MM.1S (cell line): ENCODE measurements around the gene COQ7.

ENCODE experiments used
- DNase-seq: peaks from one replicate; pipeline ENCODE4 v3.0.0-alpha.2; 2015
- H2AFZ ChIP-seq: fragments of 300-600 bp; sonication (generic); 2 replicates; pipeline ENCODE4 v1.6.0; 2016; ENCODE audit warnings: antibody characterized with exemption, low read length
- H3F3A ChIP-seq: fragments of 300-600 bp; sonication (generic); 2 replicates; pipeline ENCODE4 v1.6.1; 2016; ENCODE audit warnings: mild to moderate bottlenecking, antibody characterized with exemption, low read length, moderate library complexity, mixed read lengths; ENCODE audit not compliant: insufficient read depth
- H3K27ac ChIP-seq: fragments of 300-600 bp; sonication (generic); 2 replicates; pipeline ENCODE4 v1.5.1; 2016; ENCODE audit warnings: mild to moderate bottlenecking, low read length
- H3K27me3 ChIP-seq: fragments of 300-600 bp; sonication (generic); replicated peaks from 2 replicates; pipeline ENCODE4 v1.6.0; 2016; ENCODE audit warnings: low read length; ENCODE audit not compliant: insufficient read depth
- H3K36me3 ChIP-seq: fragments of 300-600 bp; sonication (generic); replicated peaks from 2 replicates; pipeline ENCODE4 v1.6.1; 2016; ENCODE audit warnings: mild to moderate bottlenecking, low read length, mixed read lengths; ENCODE audit not compliant: insufficient read depth
- H3K4me1 ChIP-seq: fragments of 300-600 bp; sonication (generic); 2 replicates; pipeline ENCODE4 v1.6.1; 2016; ENCODE audit warnings: low read length, mixed read lengths
- H3K4me2 ChIP-seq: fragments of 300-600 bp; sonication (generic); 2 replicates; pipeline ENCODE4 v1.6.0; 2016; ENCODE audit warnings: low read depth, low read length
- H3K4me3 ChIP-seq: fragments of 300-600 bp; sonication (generic); 2 replicates; pipeline ENCODE4 v1.5.1; 2016; ENCODE audit warnings: low read length, mixed read lengths
- H3K79me2 ChIP-seq: fragments of 300-600 bp; sonication (generic); 2 replicates; pipeline ENCODE4 v1.6.1; 2016; ENCODE audit warnings: mixed run types, low read length, mixed read lengths
- H3K9ac ChIP-seq: fragments of 300-600 bp; sonication (generic); 2 replicates; pipeline ENCODE4 v1.6.1; 2016; ENCODE audit warnings: low read length, mixed read lengths
- H3K9me2 ChIP-seq: fragments of 300-600 bp; sonication (generic); replicated peaks from 2 replicates; pipeline ENCODE4 v1.6.1; 2016; ENCODE audit warnings: mild to moderate bottlenecking, low read length, mixed read lengths; ENCODE audit not compliant: insufficient read depth
- H3K9me3 ChIP-seq: fragments of 300-600 bp; sonication (generic); replicated peaks from 2 replicates; pipeline ENCODE4 v1.6.1; 2016; ENCODE audit warnings: mild to moderate bottlenecking, low read length, mixed read lengths; ENCODE audit not compliant: insufficient read depth
- H4K20me1 ChIP-seq: fragments of 300-600 bp; sonication (generic); 2 replicates; pipeline ENCODE4 v1.6.1; 2016; ENCODE audit warnings: mild to moderate bottlenecking, low read length, moderate library complexity, mixed read lengths; ENCODE audit not compliant: insufficient read depth
- EZH2 ChIP-seq: fragments of 300-600 bp; sonication (generic); optimal IDR thresholded peaks from 2 replicates; pipeline ENCODE3; 2017; ENCODE audit warnings: low read depth, mild to moderate bottlenecking, antibody characterized with exemption, low read length, mixed read lengths
- EZH2phosphoT487 ChIP-seq: fragments of 300-600 bp; sonication (generic); IDR thresholded peaks from 2 replicates; pipeline ENCODE4 v1.6.1; 2018; ENCODE audit warnings: antibody characterized with exemption, low read length
- TF ChIP-seq, protein P1 (sequence below): fragments of 300-600 bp; sonication (generic); IDR thresholded peaks from 2 replicates; pipeline ENCODE4 v1.5.1; 2016; ENCODE audit warnings: antibody characterized with exemption, low read length, mixed read lengths

The COQ7 gene

GRCh38 chr16:19114359-19115147 is 47.1 kb downstream of the COQ7 start:
- no peak overlapping the region for H3K9ac ChIP-seq
- no peaks in the 10 kb centered on the region for H4K20me1 ChIP-seq
- no peaks in the 10 kb centered on the region for H3K4me1 ChIP-seq
- no peaks in the 10 kb centered on the region for H3K36me3 ChIP-seq
- no peaks in the 10 kb centered on the region for H3K9me3 ChIP-seq
- no peaks in the 10 kb centered on the region for H3K79me2 ChIP-seq
- no peaks in the 10 kb centered on the region for H3K27me3 ChIP-seq
- H3F3A ChIP-seq: no peaks in the 10 kb centered on the region
- no peak overlapping the region for H3K4me3 ChIP-seq
- no peak overlapping the region for H2AFZ ChIP-seq
- TF ChIP-seq, protein P1, sequence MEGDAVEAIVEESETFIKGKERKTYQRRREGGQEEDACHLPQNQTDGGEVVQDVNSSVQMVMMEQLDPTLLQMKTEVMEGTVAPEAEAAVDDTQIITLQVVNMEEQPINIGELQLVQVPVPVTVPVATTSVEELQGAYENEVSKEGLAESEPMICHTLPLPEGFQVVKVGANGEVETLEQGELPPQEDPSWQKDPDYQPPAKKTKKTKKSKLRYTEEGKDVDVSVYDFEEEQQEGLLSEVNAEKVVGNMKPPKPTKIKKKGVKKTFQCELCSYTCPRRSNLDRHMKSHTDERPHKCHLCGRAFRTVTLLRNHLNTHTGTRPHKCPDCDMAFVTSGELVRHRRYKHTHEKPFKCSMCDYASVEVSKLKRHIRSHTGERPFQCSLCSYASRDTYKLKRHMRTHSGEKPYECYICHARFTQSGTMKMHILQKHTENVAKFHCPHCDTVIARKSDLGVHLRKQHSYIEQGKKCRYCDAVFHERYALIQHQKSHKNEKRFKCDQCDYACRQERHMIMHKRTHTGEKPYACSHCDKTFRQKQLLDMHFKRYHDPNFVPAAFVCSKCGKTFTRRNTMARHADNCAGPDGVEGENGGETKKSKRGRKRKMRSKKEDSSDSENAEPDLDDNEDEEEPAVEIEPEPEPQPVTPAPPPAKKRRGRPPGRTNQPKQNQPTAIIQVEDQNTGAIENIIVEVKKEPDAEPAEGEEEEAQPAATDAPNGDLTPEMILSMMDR: no peak
- TF ChIP-seq EZH2phosphoT487 (no peak), EZH2 (no peak)
- H3K27ac ChIP-seq: no peak overlapping the region
- DNase-seq: no peak
- H3K9me2 ChIP-seq: no peaks in the 10 kb centered on the region
- H3K4me2 ChIP-seq: no peak overlapping the region

DNA sequence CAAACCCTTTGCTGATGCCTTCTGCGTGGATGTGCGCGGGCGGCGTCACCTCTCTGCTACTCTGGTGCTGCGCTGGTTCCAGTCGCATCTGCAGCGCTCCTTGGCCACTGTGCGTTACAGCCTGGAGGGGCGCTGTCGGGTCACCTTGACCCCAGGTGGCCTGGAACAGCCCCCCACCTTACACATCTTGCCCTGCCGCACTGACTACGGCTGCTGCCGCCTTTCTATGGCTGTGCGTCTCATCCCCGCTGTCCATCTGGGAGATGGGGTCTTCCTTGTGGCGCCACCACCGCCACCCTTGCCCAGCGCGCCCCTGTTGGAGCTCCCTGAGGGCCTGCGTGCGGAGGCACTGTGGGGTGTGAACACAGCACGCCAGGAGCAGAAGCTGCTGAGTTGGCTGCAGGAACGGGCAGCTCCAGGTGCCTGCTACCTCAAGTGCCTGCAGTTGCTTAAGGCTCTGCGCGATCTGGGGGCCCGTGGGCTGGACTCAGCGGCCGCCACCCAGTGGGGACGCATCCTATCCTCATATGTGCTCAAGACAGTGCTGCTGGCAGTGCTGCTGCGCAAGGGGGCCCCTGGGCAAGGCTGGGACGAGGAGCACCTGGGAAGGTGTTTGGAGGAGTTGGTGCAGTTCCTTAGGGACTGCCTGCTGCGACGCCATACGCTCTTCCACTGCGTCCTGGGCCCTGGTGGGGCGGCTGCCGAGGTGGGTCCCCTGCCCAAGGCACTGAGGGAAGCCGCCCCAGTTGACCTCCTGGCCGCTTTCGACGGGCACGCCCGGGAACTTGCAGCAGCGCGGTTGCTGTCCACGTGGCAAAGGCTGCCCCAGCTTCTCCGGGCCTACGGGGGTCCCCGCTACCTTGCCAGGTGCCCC is 48.0 kb downstream of the COQ7 start:
- Histone ChIP-seq H3K4me1 (no peaks in the 10 kb centered on the region), H2AFZ (no peak overlapping the region), H3F3A (no peaks in the 10 kb centered on the region), H3K79me2 (no peaks in the 10 kb centered on the region), H3K27ac (no peak overlapping the region), H4K20me1 (no peaks in the 10 kb centered on the region), H3K9me2 (no peaks in the 10 kb centered on the region), H3K4me2 (no peak overlapping the region), H3K4me3 (no peak overlapping the region), H3K27me3 (no peaks in the 10 kb centered on the region), H3K9ac (no peak overlapping the region), H3K9me3 (no peaks in the 10 kb centered on the region), H3K36me3 (no peaks in the 10 kb centered on the region)
- no peak for DNase-seq
- no peak for TF ChIP-seq EZH2
- no peak for TF ChIP-seq EZH2phosphoT487
- TF ChIP-seq, protein P1: no peak

DNA sequence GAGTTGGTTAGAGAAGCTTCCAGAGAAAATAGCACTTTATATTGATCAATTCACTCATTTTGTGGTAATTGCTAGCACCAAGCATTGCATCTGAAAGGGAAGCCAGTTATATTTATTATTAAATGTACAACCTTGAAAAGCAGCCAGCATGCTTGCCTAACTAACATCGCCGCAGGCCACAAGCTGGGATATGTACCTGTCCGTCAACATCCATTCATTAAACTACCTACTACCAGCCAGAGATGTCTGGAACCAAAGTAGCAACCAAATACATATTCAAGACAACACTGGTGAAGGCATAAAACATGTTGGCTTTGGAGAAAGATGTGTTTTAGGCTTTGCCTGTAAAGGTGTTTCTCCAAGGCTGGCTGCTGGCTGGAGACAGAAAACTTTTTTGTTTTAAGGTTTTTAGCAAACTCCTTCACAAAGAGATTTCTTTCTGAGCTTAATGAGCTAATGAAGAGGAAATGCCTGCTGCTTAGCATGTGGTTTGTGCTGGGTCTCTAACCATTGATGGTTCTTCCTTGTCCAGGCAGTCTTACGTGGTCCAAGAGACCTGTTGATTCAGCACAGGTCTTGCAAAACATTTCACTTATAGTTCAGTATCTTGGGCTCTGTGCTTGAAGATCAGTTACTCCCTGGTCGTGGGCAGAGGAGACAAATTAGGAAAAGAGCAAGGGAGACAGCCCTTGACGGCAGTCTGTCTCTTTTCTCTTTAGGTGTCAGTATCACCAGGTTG is 49.5 kb downstream of the COQ7 start:
- H3K27ac ChIP-seq: no peak overlapping the region
- H3K4me1 ChIP-seq: no peaks in the 10 kb centered on the region
- H2AFZ ChIP-seq: no peak overlapping the region
- H3K9me2 ChIP-seq: no peaks in the 10 kb centered on the region
- no peak overlapping the region for H3K4me3 ChIP-seq
- H3K4me2 ChIP-seq: no peak overlapping the region
- H3K36me3 ChIP-seq: no peaks in the 10 kb centered on the region
- H3K9me3 ChIP-seq: no peaks in the 10 kb centered on the region
- TF ChIP-seq, protein P1: no peak
- TF ChIP-seq EZH2 (no peak), EZH2phosphoT487 (no peak)
- DNase-seq: no peak
- H3K9ac ChIP-seq: no peak overlapping the region
- H3F3A ChIP-seq: no peaks in the 10 kb centered on the region
- H3K27me3 ChIP-seq: no peaks in the 10 kb centered on the region
- H4K20me1 ChIP-seq: no peaks in the 10 kb centered on the region
- H3K79me2 ChIP-seq: no peaks in the 10 kb centered on the region
